Endothelial cell of umbilical vein (primary cell): ENCODE results near the gene SPSB1. TPM values are rescaled to one million over a fixed set of nuclear protein-coding genes. Genes with fewer than 3 reads are reported as not detected.

Source experiments
- BruUV-seq: library from RNA; stranded (reverse); fragments of 400-500 nt; replicated peaks from 2 replicates; lab custom pipeline; 2021; lab: Mats Ljungman, UMichigan
- CTCF ChIA-PET: fragments of 300-600, 350-600 bp; sonication (Branson Sonifier 250); formaldehyde crosslinking; loops from one replicate; lab custom pipeline; 2021; ENCODE audit warnings: antibody characterized with exemption, inconsistent platforms; lab: Charles Lee
- POLR2A ChIA-PET: fragments of 300-600, 350-600 bp; sonication (Branson Sonifier 250); formaldehyde crosslinking; loops from one replicate; lab custom pipeline; 2021; ENCODE audit warnings: antibody characterized with exemption, inconsistent platforms; lab: Charles Lee
- DNase-seq: peaks from one replicate; pipeline ENCODE4 v3.0.0-alpha.2; 2011; ENCODE audit warnings: low read depth, low spot score
- FAIRE-seq: peaks from 2 replicates; lab custom pipeline; 2011; peaks lifted over from hg19 to GRCh38; lab: Jason Lieb, UNC
- H2AFZ ChIP-seq: 2 replicates; pipeline ENCODE4 v1.6.0; 2012; ENCODE audit warnings: low read depth, low read length, control low read depth, inconsistent platforms
- H3K27ac ChIP-seq: 2 replicates; pipeline ENCODE4 v1.5.1; 2011; ENCODE audit warnings: low read depth, mild to moderate bottlenecking, control low read depth, low read length, moderate library complexity; ENCODE audit not compliant: insufficient read depth
- H3K27me3 ChIP-seq, 2 experiments: 2 replicates each; pipeline versions ENCODE4 v1.6.0 to v1.6.1; 2011; ENCODE audit warnings: low read length in 2 of 2, mixed read lengths in 1 of 2; ENCODE audit not compliant: control insufficient read depth in 2 of 2, insufficient read depth in 2 of 2
- H3K36me3 ChIP-seq, 2 experiments: 2 replicates in 1 of 2; 3 replicates in 1 of 2; pipeline ENCODE4 v1.5.1; 2011; ENCODE audit warnings: low read length in 2 of 2, mild to moderate bottlenecking in 1 of 2, moderate library complexity in 1 of 2; ENCODE audit not compliant: control insufficient read depth in 2 of 2, insufficient read depth in 2 of 2; ENCODE audit errors: extremely low read depth in 1 of 2
- H3K4me1 ChIP-seq: 3 replicates; pipeline ENCODE4 v1.5.1; 2011; ENCODE audit warnings: mild to moderate bottlenecking, low read length; ENCODE audit not compliant: control insufficient read depth, insufficient read depth; ENCODE audit errors: extremely low read depth
- H3K4me2 ChIP-seq: 2 replicates; pipeline ENCODE4 v1.6.1; 2011; ENCODE audit warnings: low read length, control low read depth, mixed read lengths; ENCODE audit not compliant: insufficient read depth
- H3K4me3 ChIP-seq, 3 experiments: fragments of 200-600 bp in 1 of 3; sonication (generic), shearing (Covaris generic) in 1 of 3; replicated peaks in 1 of 3; 2 replicates each; pipeline ENCODE4 v1.5.1; 2011 to 2016; ENCODE audit warnings: control low read depth in 3 of 3, low read length in 3 of 3, mild to moderate bottlenecking in 2 of 3, inconsistent platforms in 1 of 3, low read depth in 1 of 3, moderate library complexity in 1 of 3; ENCODE audit not compliant: insufficient read depth in 1 of 3
- H3K79me2 ChIP-seq: 2 replicates; pipeline ENCODE4 v1.6.0; 2012; ENCODE audit warnings: low read length, inconsistent platforms; ENCODE audit not compliant: control insufficient read depth, insufficient read depth
- H3K9ac ChIP-seq: replicated peaks from 2 replicates; pipeline ENCODE3; 2011; ENCODE audit warnings: low read length, control low read depth; ENCODE audit not compliant: insufficient read depth; ENCODE audit errors: extremely low read depth
- H3K9me1 ChIP-seq: replicated peaks from 3 replicates; pipeline ENCODE4 v1.6.0; 2011; ENCODE audit warnings: mild to moderate bottlenecking, low read length; ENCODE audit not compliant: control insufficient read depth, insufficient read depth; ENCODE audit errors: extremely low read depth
- H3K9me3 ChIP-seq: replicated peaks from 2 replicates; pipeline ENCODE4 v1.5.1; 2012; ENCODE audit warnings: low read length, inconsistent platforms; ENCODE audit not compliant: control insufficient read depth, insufficient read depth
- H4K20me1 ChIP-seq: replicated peaks from 2 replicates; pipeline ENCODE3; 2011; ENCODE audit warnings: mild to moderate bottlenecking, low read length; ENCODE audit not compliant: control insufficient read depth, insufficient read depth; ENCODE audit errors: extremely low read depth
- EZH2 ChIP-seq: IDR thresholded peaks from 2 replicates; pipeline ENCODE4 v1.6.1; 2012; ENCODE audit warnings: borderline replicate concordance, low read depth, mild to moderate bottlenecking, moderate library complexity, low read length, inconsistent platforms; ENCODE audit not compliant: severe bottlenecking
- FOS ChIP-seq: IDR thresholded peaks from 2 replicates; pipeline ENCODE4 v1.6.1; 2011; ENCODE audit warnings: mild to moderate bottlenecking, low read length, moderate library complexity, borderline replicate concordance; ENCODE audit not compliant: insufficient read depth
- GATA2 ChIP-seq: IDR thresholded peaks from 2 replicates; pipeline ENCODE4 v1.7.0; 2011; ENCODE audit warnings: low read depth, mild to moderate bottlenecking, moderate library complexity, mixed read lengths, low read length; ENCODE audit not compliant: insufficient read length, insufficient read depth
- JUN ChIP-seq: IDR thresholded peaks from 2 replicates; pipeline ENCODE4 v1.6.1; 2011; ENCODE audit warnings: borderline replicate concordance, low read depth; ENCODE audit not compliant: insufficient read length, insufficient read depth
- MYC ChIP-seq: IDR thresholded peaks from one replicate; pipeline ENCODE4 v1.6.1; 2011; ENCODE audit warnings: mild to moderate bottlenecking, low read depth, low read length
- POLR2A ChIP-seq: IDR thresholded peaks from 2 replicates; pipeline ENCODE4 v1.6.1; 2012; ENCODE audit warnings: low read depth, mild to moderate bottlenecking, control low read depth, low read length
- POLR2AphosphoS5 ChIP-seq: IDR thresholded peaks from 2 replicates; pipeline ENCODE4 v1.6.1; 2012; ENCODE audit warnings: low read depth, mild to moderate bottlenecking, control low read depth, low read length, moderate library complexity; ENCODE audit not compliant: insufficient read depth
- dilution Hi-C: fragments of 300-500 bp; cut with MboI; formaldehyde crosslinking; loops from one replicate; pipeline ENCODE4 v1.15.0; 2019; ENCODE audit warnings: low sequenced_read_pairs; ENCODE audit not compliant: extremely low pct_ligation_motif_present
- intact Hi-C: fragments of 100-400 bp; cut with micrococcal nuclease; formaldehyde crosslinking; loops from one replicate; pipeline ENCODE4 v1.10.0; 2022
- polyA plus RNA-seq, 4 experiments: library from polyadenylated mRNA; depleted of rRNA in 3 of 4; stranded (reverse) in 3 of 4; unstranded in 1 of 4; fragments of >200 nt; gene quantifications; 2 replicates each; pipeline versions ENCODE4 v1.2.1 to v1.2.3, GENCODE V29; 2011 to 2012; ENCODE audit warnings: missing spikeins in 1 of 4
- total RNA-seq: library from RNA; stranded (reverse); gene quantifications from 2 replicates; pipeline ENCODE4 v1.2.3, GENCODE V29; 2021
- TF ChIP-seq, protein P1 (sequence below): IDR thresholded peaks from 2 replicates; pipeline ENCODE4 v1.6.1; 2011; ENCODE audit not compliant: insufficient read depth, insufficient read length
- TF ChIP-seq, protein P2 (sequence below), 2 donors: IDR thresholded peaks; 1 replicate in 1 of 2; 2 replicates in 1 of 2; pipeline ENCODE4 v1.5.1; 2011; ENCODE audit warnings: low read length in 2 of 2, mild to moderate bottlenecking in 2 of 2, moderate library complexity in 2 of 2, control low read depth in 1 of 2, inconsistent platforms in 1 of 2, low read depth in 1 of 2; ENCODE audit not compliant: insufficient read depth in 1 of 2; ENCODE audit errors: extremely low read depth in 1 of 2

The SPSB1 gene
- total and polyA plus RNA-seq, 2 donors (not counting 3 experiments of a cell fraction or from before 2014, with no cell fraction given) = 41.9 to 61.2 TPM

DNA sequence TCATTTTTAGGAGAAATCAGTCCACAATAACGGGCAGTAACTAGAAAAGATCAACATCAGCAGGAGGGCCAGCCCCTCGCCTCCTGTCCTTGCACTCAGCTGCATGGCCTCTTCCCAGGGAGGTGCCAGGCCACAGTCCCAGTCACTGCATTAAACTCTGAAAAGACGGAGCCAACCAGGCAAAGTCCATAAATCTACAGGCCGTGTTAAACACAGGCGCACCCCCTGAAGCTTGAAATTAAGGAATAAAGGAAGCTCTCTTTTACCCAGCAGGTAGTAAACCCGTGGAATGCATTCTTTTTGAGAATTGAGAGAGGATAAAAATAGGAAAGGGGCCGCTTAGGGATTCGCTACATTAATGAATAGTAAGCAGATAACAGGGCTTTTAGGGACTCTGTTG is 39.7 kb upstream of the SPSB1 start:
- no peaks in the 10 kb centered on the region for H3K9me3 ChIP-seq
- no peaks in the 10 kb centered on the region for H4K20me1 ChIP-seq
- BruUV-seq = no TSS peak
- no peak overlapping the region for H3K27ac ChIP-seq
- TF ChIP-seq, protein P1, sequence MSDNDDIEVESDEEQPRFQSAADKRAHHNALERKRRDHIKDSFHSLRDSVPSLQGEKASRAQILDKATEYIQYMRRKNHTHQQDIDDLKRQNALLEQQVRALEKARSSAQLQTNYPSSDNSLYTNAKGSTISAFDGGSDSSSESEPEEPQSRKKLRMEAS = no peak
- TF ChIP-seq JUN (no peak), MYC (no peak), GATA2 (no peak), POLR2A (no peak)
- H3K4me1 ChIP-seq = no peaks in the 10 kb centered on the region
- FAIRE-seq = no peak
- H3K9me1 ChIP-seq = no peaks in the 10 kb centered on the region
- dilution Hi-C loops (no loop called here), intact Hi-C loops (no loop called here)
- DNase-seq = no peak
- H3K36me3 ChIP-seq = no peaks in the 10 kb centered on the region
- ChIA-PET CTCF (interaction anchor here (1.1 to 2.7 kb wide), 6 partner anchors 13 to 320 kb away, joined by 3 to 9 read pairs (median 3); partner anchors contain the start of gene H6PD), POLR2A (no interaction called here)
- no peak overlapping the region for H2AFZ ChIP-seq
- H3K27me3 ChIP-seq = no peaks in the 10 kb centered on the region
- peaks cover under 1% of the 10 kb centered on the region for H3K79me2 ChIP-seq
- H3K4me2 ChIP-seq = no peak overlapping the region
- H3K4me3 ChIP-seq = no peak overlapping the region
- H3K9ac ChIP-seq = no peak overlapping the region

DNA sequence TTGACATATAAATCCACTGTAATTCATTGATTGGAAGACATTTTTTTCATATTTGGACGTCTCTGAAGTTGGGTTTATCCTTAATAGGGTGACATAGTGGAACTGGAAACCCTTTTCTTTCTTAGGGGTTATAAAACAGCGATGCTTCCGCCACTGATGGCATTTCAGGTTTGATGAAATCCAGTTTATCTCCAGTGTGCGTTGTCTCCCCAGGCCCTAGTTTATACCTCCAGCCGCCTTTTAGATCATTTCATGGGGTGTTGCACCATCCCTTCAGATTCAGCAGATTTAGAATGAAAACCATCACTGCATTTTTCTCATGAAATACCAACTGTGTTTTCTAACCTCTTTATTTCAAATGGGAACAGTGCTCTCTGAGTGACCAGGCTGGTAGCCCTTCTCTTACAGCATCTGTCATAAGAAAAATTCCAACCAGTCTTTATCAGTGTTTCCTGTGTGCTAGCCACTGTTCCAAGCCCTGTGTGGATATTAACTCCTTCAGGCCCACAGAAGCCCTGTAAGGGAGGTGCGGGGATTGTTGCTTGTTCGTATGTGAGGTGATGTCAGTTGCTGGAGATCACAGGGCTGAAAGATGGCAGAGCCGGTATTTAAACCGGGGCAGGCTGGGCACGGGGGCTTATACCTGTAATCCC is 39.1 kb upstream of the SPSB1 start:
- H3K27me3 ChIP-seq = no peaks in the 10 kb centered on the region
- no peaks in the 10 kb centered on the region for H3K9me3 ChIP-seq
- FAIRE-seq (no peak), DNase-seq (no peak)
- H2AFZ ChIP-seq = no peak overlapping the region
- dilution Hi-C loops = no loop called here
- TF ChIP-seq GATA2 (no peak), POLR2A (no peak), JUN (no peak), POLR2AphosphoS5 (no peak), MYC (no peak), EZH2 (no peak), FOS (no peak)
- TF ChIP-seq, protein P1 = no peak
- TF ChIP-seq, protein P2, sequence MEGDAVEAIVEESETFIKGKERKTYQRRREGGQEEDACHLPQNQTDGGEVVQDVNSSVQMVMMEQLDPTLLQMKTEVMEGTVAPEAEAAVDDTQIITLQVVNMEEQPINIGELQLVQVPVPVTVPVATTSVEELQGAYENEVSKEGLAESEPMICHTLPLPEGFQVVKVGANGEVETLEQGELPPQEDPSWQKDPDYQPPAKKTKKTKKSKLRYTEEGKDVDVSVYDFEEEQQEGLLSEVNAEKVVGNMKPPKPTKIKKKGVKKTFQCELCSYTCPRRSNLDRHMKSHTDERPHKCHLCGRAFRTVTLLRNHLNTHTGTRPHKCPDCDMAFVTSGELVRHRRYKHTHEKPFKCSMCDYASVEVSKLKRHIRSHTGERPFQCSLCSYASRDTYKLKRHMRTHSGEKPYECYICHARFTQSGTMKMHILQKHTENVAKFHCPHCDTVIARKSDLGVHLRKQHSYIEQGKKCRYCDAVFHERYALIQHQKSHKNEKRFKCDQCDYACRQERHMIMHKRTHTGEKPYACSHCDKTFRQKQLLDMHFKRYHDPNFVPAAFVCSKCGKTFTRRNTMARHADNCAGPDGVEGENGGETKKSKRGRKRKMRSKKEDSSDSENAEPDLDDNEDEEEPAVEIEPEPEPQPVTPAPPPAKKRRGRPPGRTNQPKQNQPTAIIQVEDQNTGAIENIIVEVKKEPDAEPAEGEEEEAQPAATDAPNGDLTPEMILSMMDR (IDR thresholded peaks at IDR 0.05; ENCODE audit: extremely low read depth in 1 of 2, insufficient read depth in 1 of 2, low read depth in 1 of 2, low read length in 2 of 2) = no peak
- H3K4me3 ChIP-seq = no peak overlapping the region
- BruUV-seq = no TSS peak
- no peak overlapping the region for H3K9ac ChIP-seq
- no peaks in the 10 kb centered on the region for H3K9me1 ChIP-seq
- no peaks in the 10 kb centered on the region for H4K20me1 ChIP-seq
- CTCF ChIA-PET = interaction anchor here (1.1 to 1.3 kb wide), 3 partner anchors 9 to 19 kb away, joined by 3 read pairs; partner anchors contain the start of gene H6PD
- H3K79me2 ChIP-seq = peaks cover 6% of the 10 kb centered on the region
- no peak overlapping the region for H3K27ac ChIP-seq
- intact Hi-C loops = no loop called here
- H3K4me2 ChIP-seq = no peak overlapping the region
- POLR2A ChIA-PET = no interaction called here
- H3K36me3 ChIP-seq = no peaks in the 10 kb centered on the region
- no peaks in the 10 kb centered on the region for H3K4me1 ChIP-seq
